Measurements from ENCODE around the gene MAP3K20. TPM values are rescaled to one million over a fixed set of nuclear protein-coding genes. Genes with fewer than 3 reads are reported as not detected.
"Not testable (repeated sequence)": the region's sequence is repeated elsewhere in the genome, so short reads cannot be mapped to it uniquely, and the experiment has no call there.

Gene MAP3K20
- polyA plus RNA-seq, 1 of the 3 experiments (the other 2 are of a cell fraction), result 8.5 TPM

DNA sequence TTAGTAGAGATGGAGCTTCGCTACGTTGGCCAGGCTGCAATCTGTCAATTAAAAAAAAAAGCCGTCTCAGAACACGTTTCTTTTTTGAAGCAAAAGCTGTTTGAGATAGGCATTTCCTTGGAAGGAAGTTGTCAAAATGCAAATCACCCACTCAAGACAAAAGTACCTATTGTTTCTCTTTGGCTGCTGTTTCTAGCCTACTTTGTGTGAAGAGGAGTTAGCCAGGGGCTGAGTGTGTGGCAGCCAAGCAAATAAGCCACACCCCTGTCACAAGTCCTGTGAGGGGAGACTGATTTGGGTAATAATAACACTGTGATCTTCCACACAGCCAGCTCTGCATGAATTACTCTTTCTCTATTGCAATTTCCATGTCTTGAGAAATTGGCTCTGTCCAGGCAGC lies 231.6 kb downstream of the MAP3K20 start (continued):
- TF ChIP-seq, protein P1, sequence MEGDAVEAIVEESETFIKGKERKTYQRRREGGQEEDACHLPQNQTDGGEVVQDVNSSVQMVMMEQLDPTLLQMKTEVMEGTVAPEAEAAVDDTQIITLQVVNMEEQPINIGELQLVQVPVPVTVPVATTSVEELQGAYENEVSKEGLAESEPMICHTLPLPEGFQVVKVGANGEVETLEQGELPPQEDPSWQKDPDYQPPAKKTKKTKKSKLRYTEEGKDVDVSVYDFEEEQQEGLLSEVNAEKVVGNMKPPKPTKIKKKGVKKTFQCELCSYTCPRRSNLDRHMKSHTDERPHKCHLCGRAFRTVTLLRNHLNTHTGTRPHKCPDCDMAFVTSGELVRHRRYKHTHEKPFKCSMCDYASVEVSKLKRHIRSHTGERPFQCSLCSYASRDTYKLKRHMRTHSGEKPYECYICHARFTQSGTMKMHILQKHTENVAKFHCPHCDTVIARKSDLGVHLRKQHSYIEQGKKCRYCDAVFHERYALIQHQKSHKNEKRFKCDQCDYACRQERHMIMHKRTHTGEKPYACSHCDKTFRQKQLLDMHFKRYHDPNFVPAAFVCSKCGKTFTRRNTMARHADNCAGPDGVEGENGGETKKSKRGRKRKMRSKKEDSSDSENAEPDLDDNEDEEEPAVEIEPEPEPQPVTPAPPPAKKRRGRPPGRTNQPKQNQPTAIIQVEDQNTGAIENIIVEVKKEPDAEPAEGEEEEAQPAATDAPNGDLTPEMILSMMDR (IDR thresholded peaks at IDR 0.05), result no peak
- TF ChIP-seq EZH2phosphoT487 (IDR thresholded peaks at IDR 0.05; ENCODE audit: borderline replicate concordance, low read depth), result no peak

- H3K27ac ChIP-seq (ENCODE audit: low read depth in 2 of 2, low read length in 1 of 2); H3K27me3 ChIP-seq (ENCODE audit: insufficient read depth); DNase-seq; H2AFZ ChIP-seq (ENCODE audit: low read depth); H3K4me2 ChIP-seq; H3K79me2 ChIP-seq (ENCODE audit: insufficient read depth); H3K9me2 ChIP-seq; H3K36me3 ChIP-seq (replicated peaks in 1 of 2; ENCODE audit: control insufficient read depth in 1 of 2, insufficient read depth in 2 of 2, low read length in 1 of 2); H3K9me3 ChIP-seq; H3K9ac ChIP-seq; H3K4me1 ChIP-seq (ENCODE audit: control insufficient read depth in 1 of 2, insufficient read depth in 2 of 2, low read depth in 1 of 2, low read length in 1 of 2); H4K20me1 ChIP-seq (ENCODE audit: insufficient read depth); POLR2A ChIA-PET; H3K4me3 ChIP-seq (ENCODE audit: low read depth in 2 of 2, low read length in 1 of 2); H3F3A ChIP-seq (replicated peaks; ENCODE audit: insufficient read depth): not testable (repeated sequence)
- WGBS (ENCODE audit: low lambda C conversion rate), result 49% methylated on average over 5 of the region's 5 CpGs
- CTCF ChIA-PET, result interaction anchor here (1.3 kb wide), 1 partner anchor 13 kb away, joined by 3 read pairs; no protein-coding TSS in a partner anchor
These were observed 233.7 kb downstream of the MAP3K20 start for GRCh38 chr2:173309370-173309769.

- H3K4me3 ChIP-seq (ENCODE audit: low read depth in 2 of 2, low read length in 1 of 2), result no peak overlapping the region
- no peaks in the 10 kb centered on the region for H3K9me3 ChIP-seq
- no peaks in the 10 kb centered on the region for H4K20me1 ChIP-seq (ENCODE audit: insufficient read depth)
- H3K36me3 ChIP-seq (replicated peaks in 1 of 2; ENCODE audit: control insufficient read depth in 1 of 2, insufficient read depth in 2 of 2, low read length in 1 of 2), result no peaks in the 10 kb centered on the region
- H3F3A ChIP-seq (replicated peaks; ENCODE audit: insufficient read depth), result no peaks in the 10 kb centered on the region
- WGBS (ENCODE audit: low lambda C conversion rate), result 76% methylated on average over 9 of the region's 9 CpGs
- H3K4me1 ChIP-seq (ENCODE audit: control insufficient read depth in 1 of 2, insufficient read depth in 2 of 2, low read depth in 1 of 2, low read length in 1 of 2), result no peaks in the 10 kb centered on the region
- no peak for DNase-seq
- H3K79me2 ChIP-seq (ENCODE audit: insufficient read depth), result no peaks in the 10 kb centered on the region
- H3K9me2 ChIP-seq, result no peaks in the 10 kb centered on the region
- no peak overlapping the region for H3K4me2 ChIP-seq
- no peak overlapping the region for H2AFZ ChIP-seq (ENCODE audit: low read depth)
- H3K27me3 ChIP-seq (ENCODE audit: insufficient read depth), result no peaks in the 10 kb centered on the region
- H3K27ac ChIP-seq (ENCODE audit: low read depth in 2 of 2, low read length in 1 of 2), result no peak overlapping the region
- CTCF ChIA-PET, result no interaction called here
- H3K9ac ChIP-seq, result no peak overlapping the region
- POLR2A ChIA-PET, result no interaction called here
- TF ChIP-seq, protein P2, sequence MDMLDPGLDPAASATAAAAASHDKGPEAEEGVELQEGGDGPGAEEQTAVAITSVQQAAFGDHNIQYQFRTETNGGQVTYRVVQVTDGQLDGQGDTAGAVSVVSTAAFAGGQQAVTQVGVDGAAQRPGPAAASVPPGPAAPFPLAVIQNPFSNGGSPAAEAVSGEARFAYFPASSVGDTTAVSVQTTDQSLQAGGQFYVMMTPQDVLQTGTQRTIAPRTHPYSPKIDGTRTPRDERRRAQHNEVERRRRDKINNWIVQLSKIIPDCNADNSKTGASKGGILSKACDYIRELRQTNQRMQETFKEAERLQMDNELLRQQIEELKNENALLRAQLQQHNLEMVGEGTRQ (IDR thresholded peaks at IDR 0.05; ENCODE audit: borderline replicate concordance, low read depth, low read length), result no peak
- TF ChIP-seq SMC3 (IDR thresholded peaks at IDR 0.05; ENCODE audit: low read depth, low read length), result no peak
- TF ChIP-seq FOSL2 (IDR thresholded peaks at IDR 0.05; ENCODE audit: borderline replicate concordance, low read depth), result no peak
- TF ChIP-seq, protein P1 (IDR thresholded peaks at IDR 0.05), result no peak
- TF ChIP-seq NFIC (IDR thresholded peaks at IDR 0.05; ENCODE audit: borderline replicate concordance), result no peak
- TF ChIP-seq CHD2 (IDR thresholded peaks at IDR 0.05; ENCODE audit: low read length, partially characterized antibody), result no peak
- TF ChIP-seq SIN3A (IDR thresholded peaks at IDR 0.05; ENCODE audit: borderline replicate concordance, low read depth, low read length), result no peak
- TF ChIP-seq ZBTB33 (IDR thresholded peaks at IDR 0.05; ENCODE audit: borderline replicate concordance, low read depth), result no peak
- no peak for TF ChIP-seq TCF12 (IDR thresholded peaks at IDR 0.05)
- no peak for TF ChIP-seq TEAD4 (IDR thresholded peaks at IDR 0.05; ENCODE audit: borderline replicate concordance, insufficient read depth)
- TF ChIP-seq FOXJ3 (CRISPR knock-in tag; IDR thresholded peaks at IDR 0.05), result no peak
- no peak for TF ChIP-seq EZH2phosphoT487 (IDR thresholded peaks at IDR 0.05; ENCODE audit: borderline replicate concordance, low read depth)
- TF ChIP-seq, protein P3, sequence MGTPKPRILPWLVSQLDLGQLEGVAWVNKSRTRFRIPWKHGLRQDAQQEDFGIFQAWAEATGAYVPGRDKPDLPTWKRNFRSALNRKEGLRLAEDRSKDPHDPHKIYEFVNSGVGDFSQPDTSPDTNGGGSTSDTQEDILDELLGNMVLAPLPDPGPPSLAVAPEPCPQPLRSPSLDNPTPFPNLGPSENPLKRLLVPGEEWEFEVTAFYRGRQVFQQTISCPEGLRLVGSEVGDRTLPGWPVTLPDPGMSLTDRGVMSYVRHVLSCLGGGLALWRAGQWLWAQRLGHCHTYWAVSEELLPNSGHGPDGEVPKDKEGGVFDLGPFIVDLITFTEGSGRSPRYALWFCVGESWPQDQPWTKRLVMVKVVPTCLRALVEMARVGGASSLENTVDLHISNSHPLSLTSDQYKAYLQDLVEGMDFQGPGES (IDR thresholded peaks at IDR 0.05; ENCODE audit: low read depth, low read length), result no peak
- no peak for TF ChIP-seq PBX3 (IDR thresholded peaks at IDR 0.05)
These were observed 236.4 kb downstream of the MAP3K20 start for GRCh38 chr2:173311844-173312606.

Measured in SK-N-SH (cell line).